Panc1 (cell line): Measurements from ENCODE around the gene GAN. TPM values are rescaled to one million over a fixed set of nuclear protein-coding genes. Genes with fewer than 3 reads are reported as not detected.

Source experiments
- ATAC-seq: fragments of 200-7000 bp; cut with Tn5 transposase; 2 replicates; pipeline ENCODE4 v1.9.1; 2020; ENCODE audit warnings: mild to moderate bottlenecking, moderate library complexity
- BruUV-seq: library from RNA; stranded (reverse); fragments of 400-500 nt; replicated peaks from 2 replicates; lab custom pipeline; 2021; lab: Mats Ljungman, UMichigan
- CTCF ChIA-PET: fragments of 300-600 bp; sonication (Branson Sonifier 250); formaldehyde crosslinking; loops from one replicate; lab custom pipeline; 2022; ENCODE audit warnings: antibody characterized with exemption; lab: Charles Lee
- POLR2A ChIA-PET: fragments of 300-600 bp; sonication (Branson Sonifier 250); formaldehyde crosslinking; loops from one replicate; lab custom pipeline; 2022; ENCODE audit warnings: antibody characterized with exemption; lab: Charles Lee
- DNase-seq: peaks from one replicate; pipeline ENCODE4 v3.0.0-alpha.2; 2010; ENCODE audit warnings: low read depth, low spot score
- H3K27ac ChIP-seq: 2 replicates; pipeline ENCODE4 v1.5.1; 2011; ENCODE audit warnings: mild to moderate bottlenecking, low read length, inconsistent platforms
- H3K27me3 ChIP-seq: fragments of 200-500 bp; sonication (Bioruptor generic); 2 replicates; pipeline ENCODE4 v1.6.0; 2014; ENCODE audit warnings: low read length, inconsistent platforms; ENCODE audit not compliant: control insufficient read depth, insufficient read depth
- H3K36me3 ChIP-seq: fragments of 200-500 bp; sonication (Bioruptor generic); 2 replicates; pipeline ENCODE4 v1.5.1; 2014; ENCODE audit warnings: inconsistent platforms, mild to moderate bottlenecking, low read length, moderate library complexity; ENCODE audit not compliant: control insufficient read depth, insufficient read depth
- H3K4me1 ChIP-seq: 2 replicates; pipeline ENCODE4 v1.5.1; 2011; ENCODE audit warnings: inconsistent platforms, mild to moderate bottlenecking, low read length, moderate library complexity; ENCODE audit not compliant: control insufficient read depth, insufficient read depth
- H3K4me3 ChIP-seq, 2 experiments: 2 replicates each; pipeline ENCODE4 v1.5.1; 2011 to 2012; ENCODE audit warnings: low read depth in 2 of 2, low read length in 2 of 2, mild to moderate bottlenecking in 2 of 2, inconsistent platforms in 1 of 2, moderate library complexity in 1 of 2
- H3K9me3 ChIP-seq: fragments of 200-500 bp; sonication (Bioruptor generic); 2 replicates; pipeline ENCODE4 v1.5.1; 2014; ENCODE audit warnings: low read depth, mild to moderate bottlenecking, inconsistent platforms, low read length, moderate library complexity; ENCODE audit not compliant: control insufficient read depth, insufficient read depth
- CTCF ChIP-seq: fragments of 450-650 bp; IDR thresholded peaks from 2 replicates; pipeline ENCODE4 v1.5.1; 2017; ENCODE audit warnings: mild to moderate bottlenecking
- POLR2AphosphoS5 ChIP-seq: IDR thresholded peaks from 2 replicates; pipeline ENCODE4 v1.6.1; 2012; ENCODE audit warnings: mild to moderate bottlenecking, low read depth, low read length, moderate library complexity
- REST ChIP-seq, 2 experiments: IDR thresholded peaks; 2 replicates each; pipeline ENCODE4 v1.6.1; 2011 to 2012; ENCODE audit warnings: low read depth in 2 of 2, control low read depth in 1 of 2, low read length in 1 of 2, mild to moderate bottlenecking in 1 of 2, moderate library complexity in 1 of 2; ENCODE audit not compliant: insufficient read depth in 1 of 2
- SIN3A ChIP-seq: IDR thresholded peaks from 2 replicates; pipeline ENCODE4 v1.6.1; 2012; ENCODE audit warnings: low read depth, mild to moderate bottlenecking, low read length, moderate library complexity, borderline replicate concordance; ENCODE audit not compliant: insufficient read depth
- TCF7L2 ChIP-seq: IDR thresholded peaks from 2 replicates; pipeline ENCODE4 v1.6.1; 2011; ENCODE audit warnings: mild to moderate bottlenecking, low read depth, low read length, inconsistent platforms
- in situ Hi-C: cut with HindIII; loops from 2 replicates; pipeline ENCODE4 v1.10.0; 2016; ENCODE audit warnings: low sequenced_read_pairs, low pct_unique_long_range_greater_than_20kb
- intact Hi-C: fragments of 100-400 bp; cut with micrococcal nuclease; formaldehyde crosslinking; loops from one replicate; pipeline ENCODE4 v1.10.0; 2022; ENCODE audit not compliant: unreplicated experiment
- total RNA-seq: library from RNA; stranded (reverse); gene quantifications from one replicate; pipeline ENCODE4 v1.2.1, GENCODE V29; 2021; ENCODE audit not compliant: unreplicated experiment

Gene GAN
- total RNA-seq, 1 experiment from 2014 or later: 9.1 TPM

GRCh38 chr16:81427219-81427618 is 112.5 kb downstream of the GAN start:
- DNase-seq (no peak), ATAC-seq (no peak)
- Histone ChIP-seq H3K4me3 (no peak overlapping the region), H3K27ac (no peak overlapping the region), H3K4me1 (no peaks in the 10 kb centered on the region; the same call in 1 of the 2 replicates), H3K36me3 (no peaks in the 10 kb centered on the region), H3K27me3 (no peaks in the 10 kb centered on the region), H3K9me3 (no peaks in the 10 kb centered on the region)
- no peak for TF ChIP-seq SIN3A
- no peak for TF ChIP-seq REST (IDR thresholded peaks at IDR 0.05; ENCODE audit: insufficient read depth in 1 of 2, low read depth in 2 of 2, low read length in 1 of 2)
- no peak for TF ChIP-seq TCF7L2
- TF ChIP-seq CTCF: no peak
- no peak for TF ChIP-seq POLR2AphosphoS5
- ChIA-PET POLR2A (interaction anchor here (0.7 kb wide), 1 partner anchor 14 kb away, joined by 3 read pairs; no protein-coding TSS in a partner anchor), CTCF (no interaction called here)
- BruUV-seq: no TSS peak
- intact Hi-C loops: no loop called here
- in situ Hi-C loops: no loop called here

GRCh38 chr16:81429045-81429521 is 114.3 kb downstream of the GAN start:
- H3K27me3 ChIP-seq: no peaks in the 10 kb centered on the region
- intact Hi-C loops (no loop called here), in situ Hi-C loops (no loop called here)
- POLR2A ChIA-PET: interaction anchor here (0.6 kb wide), 1 partner anchor 582 kb away, joined by 5 read pairs; the partner anchor contains the start of gene SDR42E1
- DNase-seq: no peak
- H3K4me3 ChIP-seq: no peak overlapping the region
- peak; percentile 33; the same call in 1 of the 2 replicates for ATAC-seq
- CTCF ChIA-PET: interaction anchor here (0.6 kb wide), 1 partner anchor 282 kb away, joined by 3 read pairs; no protein-coding TSS in a partner anchor
- H3K4me1 ChIP-seq: no peaks in the 10 kb centered on the region; the same call in 1 of the 2 replicates
- H3K9me3 ChIP-seq: no peaks in the 10 kb centered on the region
- BruUV-seq: no TSS peak
- TF ChIP-seq REST (IDR thresholded peaks at IDR 0.05; ENCODE audit: insufficient read depth in 1 of 2, low read depth in 2 of 2, low read length in 1 of 2) (no peak), TCF7L2 (no peak), SIN3A (no peak), POLR2AphosphoS5 (no peak), CTCF (no peak)
- no peaks in the 10 kb centered on the region for H3K36me3 ChIP-seq
- no peak overlapping the region for H3K27ac ChIP-seq
